IMR-90 (cell line): ENCODE measurements around the gene POLE4. TPM values are rescaled to one million over a fixed set of nuclear protein-coding genes. Genes with fewer than 3 reads are reported as not detected.
A peak's percentile ranks its signal among the peaks of the same experiment; 100 is the strongest.

Experiments used
- ATAC-seq: fragments of 200-7000 bp; cut with Tn5 transposase; 2 replicates; pipeline ENCODE4 v1.9.1; 2020; ENCODE audit warnings: low read depth, mild to moderate bottlenecking, moderate library complexity
- BruUV-seq: library from RNA; stranded (reverse); fragments of 400-500 nt; replicated peaks from 2 replicates; lab custom pipeline; 2021; lab: Mats Ljungman, UMichigan
- CTCF ChIA-PET: fragments of 300-600 bp; formaldehyde crosslinking; extraction: SDS; loops from one replicate; lab custom pipeline; 2021; ENCODE audit warnings: antibody characterized with exemption; lab: Yijun Ruan, JAX
- POLR2A ChIA-PET: fragments of 300-600 bp; sonication (Branson Sonifier 250); formaldehyde crosslinking; loops from one replicate; lab custom pipeline; 2022; ENCODE audit warnings: antibody characterized with exemption; ENCODE audit not compliant: unreplicated experiment; lab: Charles Lee
- DNase-seq: peaks from one replicate; pipeline ENCODE4 v3.0.0; 2013
- H2AFZ ChIP-seq: replicated peaks from 2 replicates; pipeline ENCODE3; 2013; ENCODE audit warnings: low read length, mild to moderate bottlenecking; ENCODE audit not compliant: poor library complexity
- H2AK5ac ChIP-seq: 2 replicates; pipeline ENCODE4 v1.6.1; 2013; ENCODE audit warnings: low read depth, low read length, inconsistent platforms
- H2AK9ac ChIP-seq: replicated peaks from 2 replicates; pipeline ENCODE3; 2013; ENCODE audit warnings: mild to moderate bottlenecking, low read depth, low read length, moderate library complexity; ENCODE audit not compliant: poor library complexity
- H2BK120ac ChIP-seq: 2 replicates; pipeline ENCODE4 v1.6.1; 2013; ENCODE audit warnings: low read depth, low read length, inconsistent platforms
- H2BK15ac ChIP-seq: 3 replicates; pipeline ENCODE4 v1.6.1; 2013; ENCODE audit warnings: low read depth, low read length, inconsistent platforms
- H2BK20ac ChIP-seq: 2 replicates; pipeline ENCODE4 v1.6.1; 2013; ENCODE audit warnings: low read depth, mild to moderate bottlenecking, inconsistent platforms, low read length, moderate library complexity
- H2BK5ac ChIP-seq: 2 replicates; pipeline ENCODE4 v1.6.1; 2013; ENCODE audit warnings: mild to moderate bottlenecking, low read depth, low read length, inconsistent platforms; ENCODE audit not compliant: poor library complexity, severe bottlenecking
- H3K14ac ChIP-seq: replicated peaks from 2 replicates; pipeline ENCODE4 v1.6.1; 2013; ENCODE audit warnings: low read depth, low read length, inconsistent platforms
- H3K18ac ChIP-seq: 2 replicates; pipeline ENCODE4 v1.6.1; 2013; ENCODE audit warnings: low read depth, low read length, control low read depth
- H3K23ac ChIP-seq: 2 replicates; pipeline ENCODE4 v1.6.1; 2013; ENCODE audit warnings: low read depth, low read length, inconsistent platforms
- H3K27ac ChIP-seq: 2 replicates; pipeline ENCODE4 v1.5.1; 2013; ENCODE audit warnings: mild to moderate bottlenecking, control low read depth, low read length; ENCODE audit not compliant: insufficient read depth
- H3K27me3 ChIP-seq: 2 replicates; pipeline ENCODE4 v1.6.1; 2013; ENCODE audit warnings: low read length; ENCODE audit not compliant: control insufficient read depth, insufficient read depth
- H3K36me3 ChIP-seq: 2 replicates; pipeline ENCODE4 v1.6.1; 2013; ENCODE audit warnings: low read length, mixed read lengths; ENCODE audit not compliant: control insufficient read depth, insufficient read depth
- H3K4ac ChIP-seq: 2 replicates; pipeline ENCODE4 v1.6.1; 2013; ENCODE audit warnings: low read depth, low read length, inconsistent platforms
- H3K4me1 ChIP-seq: 2 replicates; pipeline ENCODE4 v1.6.1; 2013; ENCODE audit warnings: low read length, mixed read lengths; ENCODE audit not compliant: control insufficient read depth, insufficient read depth
- H3K4me2 ChIP-seq: 2 replicates; pipeline ENCODE4 v1.6.1; 2013; ENCODE audit warnings: low read depth, mild to moderate bottlenecking, control low read depth, low read length, moderate library complexity
- H3K4me3 ChIP-seq: 2 replicates; pipeline ENCODE4 v1.5.1; 2013; ENCODE audit warnings: low read depth, mild to moderate bottlenecking, control low read depth, low read length, moderate library complexity; ENCODE audit not compliant: insufficient read depth
- H3K56ac ChIP-seq: 2 replicates; pipeline ENCODE4 v1.6.1; 2013; ENCODE audit warnings: low read length, inconsistent platforms; ENCODE audit not compliant: insufficient read depth; ENCODE audit errors: extremely low read depth
- H3K79me1 ChIP-seq, 2 experiments: 2 replicates each; pipeline ENCODE4 v1.6.1; 2013; ENCODE audit warnings: low read length in 2 of 2, inconsistent platforms in 1 of 2, low read depth in 1 of 2
- H3K9ac ChIP-seq: 2 replicates; pipeline ENCODE4 v1.6.1; 2013; ENCODE audit warnings: low read depth, low read length, control low read depth
- H3K9me1 ChIP-seq: 2 replicates; pipeline ENCODE4 v1.6.1; 2013; ENCODE audit warnings: low read length, inconsistent platforms; ENCODE audit not compliant: insufficient read depth
- H3K9me3 ChIP-seq: 2 replicates; pipeline ENCODE4 v1.6.1; 2013; ENCODE audit warnings: low read length; ENCODE audit not compliant: control insufficient read depth, insufficient read depth
- H4K20me1 ChIP-seq: 2 replicates; pipeline ENCODE4 v1.6.1; 2013; ENCODE audit warnings: low read length, inconsistent platforms; ENCODE audit not compliant: insufficient read depth
- H4K5ac ChIP-seq: 2 replicates; pipeline ENCODE4 v1.6.1; 2013; ENCODE audit warnings: mild to moderate bottlenecking, low read depth, low read length, control low read depth
- H4K8ac ChIP-seq, 2 experiments: 2 replicates each; pipeline ENCODE4 v1.6.1; 2013; ENCODE audit warnings: low read depth in 2 of 2, low read length in 2 of 2, control low read depth in 1 of 2, inconsistent platforms in 1 of 2
- H4K91ac ChIP-seq: 2 replicates; pipeline ENCODE4 v1.6.1; 2013; ENCODE audit warnings: low read depth, low read length, inconsistent platforms; ENCODE audit not compliant: insufficient read depth
- CEBPB ChIP-seq: IDR thresholded peaks from 2 replicates; pipeline ENCODE4 v1.6.1; 2012; ENCODE audit warnings: low read depth, low read length, improper control_type of control experiment
- CHD1 ChIP-seq: IDR thresholded peaks from 2 replicates; pipeline ENCODE4 v1.6.1; 2012; ENCODE audit warnings: low read depth, low read length, improper control_type of control experiment
- WGBS, 2 experiments: methylation state at CpG; one replicate each; pipeline versions ENCODE4 v1.1.5 to v1.1.7; 2013; ENCODE audit warnings: missing lambda C conversion rate in 2 of 2; ENCODE audit not compliant: insufficient read length in 1 of 2; ENCODE audit errors: extremely low coverage in 2 of 2; 5-methylcytosine and 5-hydroxymethylcytosine counted together
- dilution Hi-C: fragments of 300-500 bp; cut with HindIII; formaldehyde crosslinking; loops from one replicate; pipeline ENCODE4 v1.14.3; 2018; ENCODE audit warnings: low sequenced_read_pairs; ENCODE audit not compliant: unreplicated experiment
- in situ Hi-C: fragments of 300-500 bp; cut with MboI; formaldehyde crosslinking; loops from 3 replicates; pipeline ENCODE4 v1.14.3; 2019; ENCODE audit warnings: low sequenced_read_pairs, inconsistent platforms, mixed read lengths
- intact Hi-C: fragments of 100-400 bp; cut with micrococcal nuclease; formaldehyde crosslinking; loops from 2 replicates; pipeline ENCODE4 v1.10.0; 2022
- polyA plus RNA-seq, 3 experiments: library from polyadenylated mRNA; depleted of rRNA; stranded (reverse); fragments of >200 nt; gene quantifications; 2 replicates each; pipeline ENCODE4 v1.2.3, GENCODE V29; 2012; ENCODE audit warnings: low replicate concordance in 1 of 3
- total RNA-seq: library from RNA; depleted of rRNA; stranded (reverse); fragments of >200 nt; gene quantifications from 2 replicates; pipeline ENCODE4 v1.2.3, GENCODE V29; 2012

The POLE4 gene
- total and polyA plus RNA-seq, 2 of the 4 experiments (the other 2 are of a cell fraction) = 9.0 to 23.9 TPM

DNA sequence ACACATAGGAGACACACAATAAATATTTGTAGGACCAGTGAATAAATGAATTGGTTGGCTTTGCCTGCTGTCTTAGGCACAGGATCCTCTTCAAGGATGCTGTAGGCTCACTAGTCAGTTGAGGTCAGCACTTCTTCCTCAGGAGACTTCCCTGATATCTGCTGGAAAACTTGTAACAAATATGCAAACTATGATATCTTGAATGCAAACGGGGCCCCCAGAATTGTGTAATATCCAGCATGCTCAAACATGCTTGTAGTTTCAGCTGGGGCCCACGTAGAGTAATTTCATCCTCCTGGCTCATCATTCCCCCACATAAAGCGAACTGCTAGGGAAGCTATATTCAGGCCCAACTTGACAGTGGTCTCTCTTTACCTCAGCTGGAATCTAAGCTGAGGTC is 43.6 kb downstream of the POLE4 start:
- in situ Hi-C loops = no loop called here
- Histone ChIP-seq H4K20me1 (no peaks in the 10 kb centered on the region), H2BK20ac (no peak overlapping the region), H3K9me1 (peaks cover 3% of the 10 kb centered on the region; the same call in 1 of the 2 replicates), H3K36me3 (no peaks in the 10 kb centered on the region), H2BK15ac (no peak overlapping the region), H3K27ac (peak overlapping the region; percentile 77; the same call in 1 of the 2 replicates), H4K5ac (peak overlapping the region; percentile 76), H2AK5ac (no peak overlapping the region), H4K8ac (peak overlapping the region in 1 of 2 experiments; percentile 69; a peak in 2 of 4 replicates), H3K9ac (0 out of 2 replicates have a peak overlapping the region, but pooled peaks have one; percentile 7), H3K4me2 (peak overlapping the region; percentile 72), H3K4ac (peak overlapping the region; percentile 23), H2BK5ac (peak overlapping the region; percentile 71), H2AFZ (peak overlapping the region; percentile 62), H3K23ac (no peak overlapping the region), H3K27me3 (no peaks in the 10 kb centered on the region), H3K4me1 (peaks cover 2% of the 10 kb centered on the region), H3K56ac (no peak overlapping the region), H3K4me3 (no peak overlapping the region), H3K9me3 (peaks cover 3% of the 10 kb centered on the region; the same call in 1 of the 2 replicates), H2BK120ac (peak overlapping the region; percentile 58), H3K79me1 (no peaks in the 10 kb centered on the region), H3K18ac (peak overlapping the region; percentile 90), H2AK9ac (no peak overlapping the region), H3K14ac (peak overlapping the region; percentile 39; the same call in 1 of the 2 replicates), H4K91ac (peak overlapping the region; percentile 7; the same call in 1 of the 2 replicates)
- peak; percentile 90 for ATAC-seq
- dilution Hi-C loops = no loop called here
- intact Hi-C loops = no loop called here
- ChIA-PET POLR2A (no interaction called here), CTCF (no interaction called here)
- no CpG with 5 or more reads among the region's 3 CpGs for WGBS, 2 experiments
- peak; percentile 75 for DNase-seq
- BruUV-seq = no TSS peak
- TF ChIP-seq CHD1 = no peak
- peak; percentile 76 for TF ChIP-seq CEBPB
